B cell (primary cell): ENCODE results near the gene TRIP13. TPM values are rescaled to one million over a fixed set of nuclear protein-coding genes. Genes with fewer than 3 reads are reported as not detected.
"Not testable (repeated sequence)": the region's sequence is repeated elsewhere in the genome, so short reads cannot be mapped to it uniquely, and the experiment has no call there.

Experiments
- ATAC-seq: fragments of 200-7000 bp; cut with Tn5 transposase; one replicate; pipeline ENCODE4 v1.10.0; 2021; ENCODE audit warnings: low read depth, mild to moderate bottlenecking, moderate number of reproducible peaks, moderate library complexity
- CTCF ChIA-PET: fragments of 350-600 bp; sonication (Branson Sonifier 250); formaldehyde crosslinking; loops from one replicate; lab custom pipeline; 2021; ENCODE audit warnings: antibody characterized with exemption, inconsistent platforms; lab: Charles Lee
- POLR2A ChIA-PET: fragments of 350-600 bp; sonication (Branson Sonifier 250); formaldehyde crosslinking; loops from one replicate; lab custom pipeline; 2021; ENCODE audit warnings: antibody characterized with exemption; lab: Charles Lee
- DNase-seq: peaks from one replicate; pipeline ENCODE4 v3.0.0; 2013
- H2AFZ ChIP-seq: 2 replicates; pipeline ENCODE4 v1.6.1; 2012; ENCODE audit warnings: mild to moderate bottlenecking, low read depth, low read length; ENCODE audit not compliant: insufficient read depth, poor library complexity, severe bottlenecking
- H3K27ac ChIP-seq, 2 donors: 1 replicate in 1 of 2; 2 replicates in 1 of 2; pipeline ENCODE4 v1.5.1; 2012 to 2013; ENCODE audit warnings: low read length in 2 of 2, mild to moderate bottlenecking in 2 of 2, moderate library complexity in 1 of 2
- H3K27me3 ChIP-seq, 4 experiments: fragments of 200-600 bp in 1 of 4; sonication (generic) in 1 of 4; replicated peaks in 1 of 4; 1 replicate in 2 of 4; 2 replicates in 2 of 4; pipeline versions ENCODE4 v1.6.1 to v1.7.0; 2013 to 2016; ENCODE audit warnings: low read length in 3 of 4, mild to moderate bottlenecking in 2 of 4, mixed read lengths in 1 of 4, moderate library complexity in 1 of 4; ENCODE audit not compliant: insufficient read depth in 4 of 4, control insufficient read depth in 3 of 4; ENCODE audit errors: control extremely low read depth in 1 of 4
- H3K36me3 ChIP-seq, 2 experiments: replicated peaks in 1 of 2; 1 replicate in 1 of 2; 2 replicates in 1 of 2; pipeline versions ENCODE4 v1.6.1 to v1.7.1; 2013; ENCODE audit warnings: low read length in 1 of 2; ENCODE audit not compliant: insufficient read depth in 2 of 2, control insufficient read depth in 1 of 2; ENCODE audit errors: control extremely low read depth in 1 of 2, extremely low read depth in 1 of 2
- H3K4me1 ChIP-seq, 2 donors: fragments of 200-600 bp in 1 of 2; sonication (generic) in 1 of 2; 1 replicate in 1 of 2; 2 replicates in 1 of 2; pipeline versions ENCODE4 v1.5.1 to v1.6.1; 2013 to 2017; ENCODE audit warnings: low read length in 2 of 2; ENCODE audit not compliant: control insufficient read depth in 2 of 2, insufficient read depth in 2 of 2
- H3K4me2 ChIP-seq: replicated peaks from 2 replicates; pipeline ENCODE3; 2012; ENCODE audit warnings: mild to moderate bottlenecking, low read depth, low read length; ENCODE audit not compliant: poor library complexity, severe bottlenecking
- H3K4me3 ChIP-seq, 5 experiments: fragments of 200-600 bp in 1 of 5; sonication (generic) in 1 of 5; 1 replicate in 3 of 5; 2 replicates in 2 of 5; pipeline versions ENCODE4 v1.5.1 to v1.7.0; 2011 to 2016; ENCODE audit warnings: low read length in 4 of 5, mild to moderate bottlenecking in 4 of 5, low read depth in 2 of 5, control low read depth in 1 of 5, moderate library complexity in 1 of 5; ENCODE audit not compliant: insufficient read depth in 1 of 5; ENCODE audit errors: control extremely low read depth in 1 of 5, extremely low read depth in 1 of 5
- H3K79me2 ChIP-seq: fragments of 200-600 bp; sonication (generic); one replicate; pipeline ENCODE4 v1.6.0; 2016; ENCODE audit warnings: low read length; ENCODE audit not compliant: control insufficient read depth, insufficient read depth
- H3K9ac ChIP-seq: fragments of 200-600 bp; sonication (generic); 2 replicates; pipeline ENCODE4 v1.6.1; 2017; ENCODE audit warnings: mild to moderate bottlenecking, low read length, moderate library complexity
- H3K9me3 ChIP-seq, 3 donors: one replicate each; pipeline versions ENCODE4 v1.6.1 to v1.7.1; 2013; ENCODE audit warnings: low read length in 2 of 3; ENCODE audit not compliant: control insufficient read depth in 2 of 3, insufficient read depth in 1 of 3; ENCODE audit errors: control extremely low read depth in 1 of 3
- H4K20me1 ChIP-seq: 2 replicates; pipeline ENCODE4 v1.6.0; 2012; ENCODE audit warnings: mild to moderate bottlenecking, low read length; ENCODE audit not compliant: insufficient read depth, control insufficient read depth, poor library complexity, severe bottlenecking
- H3K27ac Mint-ChIP-seq: one replicate; pipeline ENCODE4 v1.8.0; 2021; ENCODE audit warnings: mixed read lengths
- H3K27me3 Mint-ChIP-seq: one replicate; pipeline ENCODE4 v1.8.0; 2021; ENCODE audit warnings: mixed read lengths
- H3K4me1 Mint-ChIP-seq: one replicate; pipeline ENCODE4 v1.8.0; 2021; ENCODE audit warnings: mixed read lengths
- H3K4me3 Mint-ChIP-seq: one replicate; pipeline ENCODE4 v1.8.0; 2021; ENCODE audit warnings: mixed read lengths
- H3K9me3 Mint-ChIP-seq: one replicate; pipeline ENCODE4 v1.8.0; 2022; ENCODE audit warnings: mixed read lengths; ENCODE audit not compliant: insufficient read depth
- CTCF ChIP-seq: fragments of 200-600 bp; IDR thresholded peaks from one replicate; pipeline ENCODE4 v1.8.0; 2022; ENCODE audit warnings: antibody characterized with exemption, mild to moderate bottlenecking
- EZH2 ChIP-seq: IDR thresholded peaks from 2 replicates; pipeline ENCODE4 v1.6.1; 2012; ENCODE audit warnings: borderline replicate concordance, low read depth, mild to moderate bottlenecking, moderate library complexity, low read length; ENCODE audit not compliant: insufficient read depth, poor library complexity, severe bottlenecking
- WGBS: methylation state at CpG from one replicate; pipeline ENCODE4 v1.1.5; 2013; ENCODE audit warnings: missing lambda C conversion rate; ENCODE audit not compliant: insufficient coverage; 5-methylcytosine and 5-hydroxymethylcytosine counted together
- intact Hi-C: fragments of 100-400 bp; cut with micrococcal nuclease; formaldehyde crosslinking; loops from one replicate; pipeline ENCODE4 v1.10.0; 2022
- polyA plus RNA-seq: library from polyadenylated mRNA; depleted of rRNA; stranded (reverse); fragments of >200 nt; gene quantifications from 2 replicates; pipeline ENCODE4 v1.2.3, GENCODE V29; 2012
- total RNA-seq, 2 donors: library from RNA; stranded (reverse); fragments of 120-200 nt in 1 of 2; gene quantifications; 1 replicate in 1 of 2; 2 replicates in 1 of 2; pipeline versions ENCODE4 v1.2.3 to v1.2.4, GENCODE V29; 2013 to 2022

TRIP13 gene
- total and polyA plus RNA-seq, 2 donors (not counting 1 experiment from before 2014, with no cell fraction given): 0.63 to 1.1 TPM

DNA sequence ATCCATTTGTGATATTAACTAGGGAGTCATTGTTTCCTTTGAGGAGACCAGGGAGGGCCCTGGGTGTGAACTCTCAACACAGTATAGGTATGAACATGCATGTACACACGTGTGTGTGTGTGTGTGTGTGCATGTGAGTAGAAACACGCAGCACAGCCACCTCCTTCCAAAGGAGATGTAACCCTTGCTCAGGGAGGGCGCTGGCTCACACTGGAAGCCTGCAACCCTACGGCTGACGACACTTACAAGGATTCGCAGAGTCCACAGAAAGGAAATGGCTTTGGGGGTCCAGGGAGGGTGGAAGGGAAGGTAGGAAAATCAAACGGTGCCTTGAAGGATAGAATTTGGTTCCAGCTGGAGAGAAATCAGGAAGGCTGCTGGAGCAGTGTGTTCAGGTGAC, 21.9 kb downstream of the TRIP13 start:
- Histone ChIP-seq H3K27me3 (no peaks in the 10 kb centered on the region), H3K27ac (no peak overlapping the region), H3K4me2 (no peak overlapping the region), H3K4me1 (no peaks in the 10 kb centered on the region), H3K9me3 (no peaks in the 10 kb centered on the region), H3K9ac (no peak overlapping the region), H3K4me3 (no peak overlapping the region), H4K20me1 (no peaks in the 10 kb centered on the region), H3K79me2 (no peaks in the 10 kb centered on the region), H3K36me3 (no peaks in the 10 kb centered on the region), H2AFZ (no peak overlapping the region)
- ChIA-PET POLR2A (no interaction called here), CTCF (interaction anchor here (1.2 to 1.9 kb wide), 2 partner anchors 9 to 12 kb away, joined by 3 to 6 read pairs; no protein-coding TSS in a partner anchor)
- intact Hi-C loops: no loop called here
- Mint-ChIP-seq H3K4me3 (no peak overlapping the region), H3K9me3 (no peaks in the 10 kb centered on the region), H3K27ac (no peak overlapping the region), H3K27me3 (no peaks in the 10 kb centered on the region), H3K4me1 (no peaks in the 10 kb centered on the region)
- no peak for DNase-seq
- ATAC-seq: no peak
- WGBS: 93% methylated on average over 7 of the region's 7 CpGs
- no peak for TF ChIP-seq CTCF
- no peak for TF ChIP-seq EZH2

DNA sequence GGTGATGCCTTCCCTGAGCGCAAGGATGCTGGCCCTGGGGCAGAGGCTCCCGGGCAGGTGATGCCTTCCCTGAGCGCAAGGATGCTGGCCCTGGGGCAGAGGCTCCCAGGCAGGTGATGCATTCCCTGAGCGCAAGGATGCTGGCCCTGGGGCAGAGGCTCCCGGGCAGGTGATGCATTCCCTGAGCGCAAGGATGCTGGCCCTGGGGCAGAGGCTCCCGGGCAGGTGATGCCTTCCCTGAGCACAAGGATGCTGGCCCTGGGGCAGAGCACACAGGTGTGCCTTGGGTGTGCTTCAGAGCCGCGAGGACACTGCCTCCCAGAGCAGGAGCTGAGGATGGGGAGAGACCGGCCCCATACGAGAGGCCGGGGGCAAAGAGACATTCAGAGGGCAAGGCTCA, 22.7 kb downstream of the TRIP13 start:
- H3K9me3 ChIP-seq, H3K27ac Mint-ChIP-seq, H3K27ac ChIP-seq, H3K9ac ChIP-seq, intact Hi-C loops, ATAC-seq, DNase-seq, H3K4me1 Mint-ChIP-seq, H2AFZ ChIP-seq, H3K9me3 Mint-ChIP-seq, POLR2A ChIA-PET, H3K27me3 ChIP-seq, H3K4me3 ChIP-seq, H3K27me3 Mint-ChIP-seq, H3K79me2 ChIP-seq, H3K4me3 Mint-ChIP-seq, CTCF ChIA-PET, H3K36me3 ChIP-seq, H4K20me1 ChIP-seq, H3K4me1 ChIP-seq, H3K4me2 ChIP-seq: not testable (repeated sequence)
- 97% methylated on average over 12 of the region's 12 CpGs for WGBS
